GM18951 (cell line): ENCODE measurements around the gene ZMYND8.
"Not testable (repeated sequence)": the region's sequence is repeated elsewhere in the genome, so short reads cannot be mapped to it uniquely, and the experiment has no call there.

ENCODE experiments used
- POLR2A ChIP-seq: IDR thresholded peaks from 4 replicates; pipeline ENCODE4 v1.6.1; 2011; ENCODE audit warnings: mild to moderate bottlenecking; ENCODE audit not compliant: insufficient read length, insufficient read depth; ENCODE audit errors: extremely low read depth
- in situ Hi-C: fragments of 300-500 bp; cut with MboI; formaldehyde crosslinking; loops from one replicate; pipeline ENCODE4 v1.12.0; 2022; ENCODE audit warnings: low sequenced_read_pairs, mixed read lengths, inconsistent platforms; ENCODE audit not compliant: unreplicated experiment

The ZMYND8 gene

DNA sequence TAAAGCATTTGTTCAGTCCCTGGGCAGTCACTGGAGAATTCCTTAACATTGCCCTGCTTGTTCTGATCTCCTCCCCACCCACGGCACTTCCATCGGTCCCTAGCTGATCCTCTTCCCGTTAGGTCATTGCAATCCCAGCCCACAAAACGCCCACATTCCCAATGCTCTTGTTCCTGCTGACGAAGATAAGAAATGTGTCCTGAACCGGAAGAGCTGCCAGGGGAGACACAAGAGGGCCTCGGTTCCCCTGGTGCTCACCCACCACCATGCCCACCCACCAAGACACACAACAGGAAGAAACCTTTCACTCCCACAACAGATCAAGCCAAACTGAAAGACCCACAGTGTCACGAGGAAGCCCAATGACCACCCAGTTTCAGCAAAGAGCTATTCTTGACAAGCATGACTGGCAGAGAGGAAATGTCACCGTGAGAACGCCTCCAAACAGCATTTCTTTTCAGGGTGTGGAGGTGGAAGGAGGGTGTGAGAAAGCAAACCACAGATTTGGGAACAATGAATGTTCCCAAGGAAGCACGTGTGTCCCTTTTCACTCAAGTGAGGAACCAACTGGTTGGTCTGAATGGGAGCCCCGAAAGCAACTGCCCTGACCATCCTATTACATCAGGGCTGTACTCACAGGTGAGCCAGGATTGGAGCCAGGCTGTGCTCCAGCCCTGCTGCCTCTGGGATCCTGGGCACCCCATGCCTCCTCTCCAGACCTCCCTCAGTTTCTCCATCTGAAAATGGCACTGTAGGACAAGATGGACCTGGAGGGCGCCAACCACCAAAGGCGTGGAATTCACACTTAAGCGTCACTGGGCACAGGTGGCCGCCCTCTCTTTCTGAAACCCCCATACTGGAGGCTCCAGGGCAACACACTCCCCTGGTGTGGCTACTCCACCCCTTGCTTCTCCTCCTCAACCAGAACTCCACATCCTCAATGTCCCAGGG, 97.5 kb downstream of the ZMYND8 start:
- peak; percentile 27 for TF ChIP-seq POLR2A
- in situ Hi-C loops, result loop anchor here (25.0 kb wide), 1 partner anchor 378 kb away; no protein-coding TSS in a partner anchor

DNA sequence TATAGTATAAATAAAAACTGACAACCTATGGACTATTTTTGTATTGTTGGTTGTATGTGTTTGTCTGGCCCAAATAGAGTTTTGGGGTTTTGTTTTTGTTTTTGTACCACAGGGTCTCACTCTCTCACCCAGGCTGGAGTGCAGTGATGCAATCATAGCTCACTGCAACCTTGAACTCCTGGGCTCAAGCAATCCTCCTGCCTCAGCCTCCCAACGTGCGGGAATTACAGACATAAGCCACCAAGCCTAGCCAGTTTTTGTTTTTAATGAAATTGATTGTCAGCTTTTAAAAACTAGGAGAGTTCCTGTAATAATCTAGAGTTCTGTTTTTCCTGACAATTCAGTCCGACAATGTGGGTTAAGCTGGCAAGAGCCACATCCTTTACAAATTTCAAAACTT, 98.7 kb downstream of the ZMYND8 start:
- in situ Hi-C loops, result loop anchor here (25.0 kb wide), 1 partner anchor 380 kb away; no protein-coding TSS in a partner anchor
- TF ChIP-seq POLR2A, result no peak

DNA sequence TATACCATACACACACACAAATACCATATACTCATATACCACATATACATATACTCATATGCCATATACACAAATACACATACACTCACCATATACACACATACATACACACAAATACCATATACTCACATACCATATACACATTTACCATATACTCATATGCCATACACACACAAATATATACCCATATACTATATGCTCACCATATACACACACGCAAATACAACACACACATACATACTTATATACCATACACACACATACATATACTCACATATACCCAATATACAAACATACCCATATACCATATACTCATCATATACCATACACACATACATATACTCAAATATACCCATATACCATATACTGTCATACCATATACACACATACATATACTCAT, 99.2 kb downstream of the ZMYND8 start:
- TF ChIP-seq POLR2A, result no peak
- in situ Hi-C loops, result loop anchor here (25.0 kb wide), 1 partner anchor 380 kb away; no protein-coding TSS in a partner anchor

DNA sequence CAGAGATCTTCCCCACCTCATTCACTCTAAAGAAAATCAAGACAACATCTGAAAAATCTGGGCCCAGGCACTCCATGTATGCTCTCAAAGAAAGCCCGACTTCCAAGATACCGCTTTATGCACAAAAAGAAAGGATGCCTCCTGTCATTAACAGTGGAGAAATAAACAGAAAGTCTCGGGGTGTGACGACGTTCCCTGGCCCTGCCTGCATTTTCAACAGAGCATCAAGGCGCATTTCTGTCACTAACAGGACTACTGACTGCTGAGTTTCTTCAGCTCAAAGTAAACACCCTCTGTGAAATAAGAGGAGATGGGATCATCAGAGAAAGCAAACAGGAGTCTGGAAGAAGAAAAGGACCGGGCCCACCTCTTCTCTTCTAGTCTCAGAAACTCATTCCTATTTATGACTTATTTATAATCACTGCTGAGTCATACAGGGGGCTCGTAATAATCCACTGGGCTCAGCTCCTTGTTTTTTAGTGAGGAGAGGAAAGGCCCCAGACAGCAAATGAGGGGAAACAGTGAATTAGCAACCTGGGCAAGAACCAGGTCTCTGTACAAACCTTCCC, 99.7 kb downstream of the ZMYND8 start:
- in situ Hi-C loops, result loop anchor here (25.0 kb wide), 1 partner anchor 381 kb away; no protein-coding TSS in a partner anchor
- TF ChIP-seq POLR2A, result no peak

DNA sequence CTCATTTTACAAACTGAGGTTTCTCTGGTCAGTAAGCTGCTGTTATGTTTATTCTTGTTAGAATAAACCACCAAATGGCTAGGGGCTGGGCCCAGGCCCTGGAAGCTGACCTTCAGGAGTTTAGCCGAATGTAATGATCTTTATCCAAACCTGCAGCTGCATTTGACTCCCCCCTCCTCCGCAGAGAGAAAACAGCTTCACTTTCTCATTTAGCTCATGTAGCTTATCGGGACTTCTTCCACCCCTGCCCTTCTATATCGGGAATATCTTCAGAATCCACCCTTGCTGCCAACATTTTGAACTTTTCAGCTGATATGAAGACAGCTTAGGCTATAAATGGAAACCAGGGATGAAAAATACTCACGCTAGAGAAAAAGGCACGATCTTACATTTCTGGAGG, 102.6 kb downstream of the ZMYND8 start:
- in situ Hi-C loops, result loop anchor here (25.0 kb wide), 1 partner anchor 383 kb away; no protein-coding TSS in a partner anchor
- TF ChIP-seq POLR2A, result no peak

DNA sequence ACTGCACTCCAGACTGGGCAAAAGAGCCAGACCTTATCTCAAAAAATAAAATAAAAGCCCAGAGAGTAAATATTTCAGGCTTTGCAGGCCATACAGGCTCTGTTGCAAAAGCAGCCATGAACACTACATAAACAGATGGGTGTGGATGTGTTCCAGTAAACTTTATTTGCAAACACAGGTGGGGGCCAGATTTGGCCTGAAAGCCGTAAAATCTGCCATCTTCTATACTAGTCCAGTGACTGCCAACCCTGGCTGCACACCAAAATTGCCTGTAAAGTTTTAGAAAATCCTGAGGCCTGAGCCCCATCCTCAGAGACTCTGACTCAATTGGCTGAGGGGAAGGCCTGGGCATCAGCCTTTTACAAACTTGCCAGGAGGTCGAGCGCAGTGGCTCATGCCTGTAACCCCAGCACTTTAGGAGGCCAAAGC, 103.6 kb downstream of the ZMYND8 start:
- no peak for TF ChIP-seq POLR2A
- in situ Hi-C loops, result loop anchor here (25.0 kb wide), 1 partner anchor 384 kb away; no protein-coding TSS in a partner anchor

DNA sequence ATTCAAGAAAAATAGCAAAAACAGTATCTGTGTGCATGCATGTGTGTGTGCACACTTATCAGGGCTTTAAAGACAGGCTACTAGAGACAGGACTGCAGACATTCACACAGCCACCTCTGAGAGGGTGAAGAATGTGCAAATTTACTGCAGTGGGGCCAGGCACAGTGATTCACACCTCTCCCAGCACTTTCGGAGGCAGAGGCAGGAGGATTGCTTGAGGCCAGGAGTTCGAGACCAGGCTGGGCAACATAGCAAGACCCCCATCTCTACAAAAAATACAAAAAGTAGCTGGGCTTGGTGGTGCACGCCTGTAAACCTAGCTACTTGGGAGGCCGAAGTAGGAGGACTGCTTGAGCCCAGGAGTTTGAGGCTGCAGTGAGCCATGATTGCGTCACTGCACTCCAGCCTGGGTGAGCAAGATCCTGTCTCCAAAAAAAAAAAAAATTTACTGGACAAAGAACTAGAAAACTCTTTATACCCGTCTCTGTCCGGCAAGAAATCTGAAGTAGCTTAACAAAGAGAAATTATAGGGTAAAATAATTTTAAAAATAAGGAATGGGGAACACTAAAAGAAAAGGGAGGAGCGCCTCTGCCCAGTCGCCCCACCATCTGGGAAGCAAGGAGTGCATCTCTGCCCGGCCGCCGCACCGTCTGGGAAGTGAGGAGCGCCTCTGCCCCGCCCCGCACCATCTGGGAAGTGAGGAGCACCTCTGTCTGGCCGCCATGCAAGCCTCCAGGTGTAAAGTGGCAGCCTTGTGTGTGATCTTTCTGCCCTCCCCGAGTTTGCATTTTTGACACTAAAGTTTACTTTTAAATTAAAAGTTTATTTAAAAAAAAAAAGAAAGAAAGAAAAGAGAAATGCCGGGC, 105.1 kb downstream of the ZMYND8 start:
- no peak for TF ChIP-seq POLR2A
- in situ Hi-C loops, result loop anchor here (25.0 kb wide), 1 partner anchor 386 kb away; no protein-coding TSS in a partner anchor

DNA sequence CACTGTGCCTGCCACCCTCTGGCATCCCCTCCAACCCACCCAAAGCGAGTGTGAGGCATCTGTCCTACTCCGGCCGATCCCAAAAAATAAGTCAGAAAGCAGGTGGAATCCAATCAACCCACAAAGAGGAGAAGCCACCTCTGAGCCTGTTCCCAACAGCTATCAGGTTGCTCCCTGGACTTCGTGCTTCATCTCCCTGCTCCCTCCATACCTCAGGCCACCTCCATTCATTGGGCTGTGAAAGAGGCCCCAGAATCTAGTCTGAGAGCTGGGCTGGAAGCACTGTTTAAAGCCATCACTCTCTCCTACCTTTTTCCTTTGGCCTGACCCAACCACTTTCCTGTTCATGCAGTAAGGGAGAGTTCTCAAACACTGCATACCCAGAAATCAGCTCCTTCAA, 106.1 kb downstream of the ZMYND8 start:
- no peak for TF ChIP-seq POLR2A
- in situ Hi-C loops, result loop anchor here (25.0 kb wide), 1 partner anchor 387 kb away; no protein-coding TSS in a partner anchor

DNA sequence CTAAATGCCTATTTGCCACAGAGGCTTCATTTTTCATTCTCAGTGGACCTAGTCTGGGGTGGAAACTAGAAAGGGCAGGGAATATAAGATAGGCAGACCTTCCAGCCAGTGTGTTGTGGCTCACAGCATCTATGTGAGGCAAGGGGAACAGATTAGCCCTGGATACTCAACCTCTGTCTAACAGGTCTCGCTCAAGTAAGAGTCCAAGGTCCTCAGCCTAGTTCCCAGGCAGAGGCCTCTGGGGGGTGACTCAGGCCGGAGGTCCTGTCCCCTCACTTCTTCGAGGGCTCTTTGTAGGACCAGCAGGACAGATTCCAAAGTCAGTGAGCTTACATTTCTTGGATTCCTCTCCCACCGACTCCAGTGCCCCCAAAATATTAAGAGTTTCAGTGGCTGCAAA, 106.6 kb downstream of the ZMYND8 start:
- TF ChIP-seq POLR2A, result no peak
- in situ Hi-C loops, result loop anchor here (25.0 kb wide), 1 partner anchor 387 kb away; no protein-coding TSS in a partner anchor

DNA sequence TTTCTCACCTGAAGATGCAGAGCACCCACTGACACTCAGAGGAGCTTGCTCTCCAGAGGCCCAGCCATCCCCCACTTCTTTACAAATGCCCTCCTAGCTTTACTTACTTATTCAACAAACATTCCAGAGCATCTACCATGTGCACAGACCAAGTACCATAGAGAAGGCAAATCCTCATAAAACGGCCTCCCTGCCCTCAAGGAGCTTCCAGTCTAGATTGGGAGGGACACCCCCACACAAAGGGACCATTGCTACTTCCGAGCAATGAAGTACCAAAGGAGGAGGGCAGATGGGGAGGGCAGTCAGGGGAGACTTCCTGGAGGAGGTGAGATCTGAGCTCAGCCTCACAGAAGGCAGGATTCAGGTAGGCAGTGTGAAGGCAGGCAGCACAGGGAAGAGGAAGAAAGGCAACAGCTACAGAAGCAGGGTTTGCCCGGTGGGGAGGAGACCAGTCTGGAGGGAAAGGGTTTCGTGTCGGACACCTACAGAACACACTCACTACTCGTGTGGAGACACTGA, 108.0 kb downstream of the ZMYND8 start:
- in situ Hi-C loops, result no loop called here

DNA sequence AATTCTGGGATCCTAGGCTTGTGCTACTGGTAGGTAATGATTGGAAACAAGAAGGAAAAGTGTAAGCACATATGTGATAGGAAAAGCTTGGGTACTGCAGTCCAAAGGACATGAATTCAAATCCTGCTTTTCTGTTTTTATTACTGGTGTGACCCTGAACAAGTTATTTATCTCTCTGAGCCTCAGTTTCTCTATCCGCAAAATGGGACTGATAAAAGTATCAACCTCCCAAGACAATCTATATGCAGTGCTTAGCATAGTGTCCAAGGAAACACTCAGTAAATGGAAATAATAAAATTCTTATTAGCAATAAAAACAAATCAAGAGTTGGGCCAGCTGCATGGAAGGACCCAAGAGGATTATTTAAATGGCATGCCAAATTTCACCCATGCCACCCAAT, 108.5 kb downstream of the ZMYND8 start:
- TF ChIP-seq POLR2A, result no peak
- in situ Hi-C loops, result no loop called here

More for the DNA sequence above, 108.0 kb downstream of the ZMYND8 start:
- no peak for TF ChIP-seq POLR2A

DNA sequence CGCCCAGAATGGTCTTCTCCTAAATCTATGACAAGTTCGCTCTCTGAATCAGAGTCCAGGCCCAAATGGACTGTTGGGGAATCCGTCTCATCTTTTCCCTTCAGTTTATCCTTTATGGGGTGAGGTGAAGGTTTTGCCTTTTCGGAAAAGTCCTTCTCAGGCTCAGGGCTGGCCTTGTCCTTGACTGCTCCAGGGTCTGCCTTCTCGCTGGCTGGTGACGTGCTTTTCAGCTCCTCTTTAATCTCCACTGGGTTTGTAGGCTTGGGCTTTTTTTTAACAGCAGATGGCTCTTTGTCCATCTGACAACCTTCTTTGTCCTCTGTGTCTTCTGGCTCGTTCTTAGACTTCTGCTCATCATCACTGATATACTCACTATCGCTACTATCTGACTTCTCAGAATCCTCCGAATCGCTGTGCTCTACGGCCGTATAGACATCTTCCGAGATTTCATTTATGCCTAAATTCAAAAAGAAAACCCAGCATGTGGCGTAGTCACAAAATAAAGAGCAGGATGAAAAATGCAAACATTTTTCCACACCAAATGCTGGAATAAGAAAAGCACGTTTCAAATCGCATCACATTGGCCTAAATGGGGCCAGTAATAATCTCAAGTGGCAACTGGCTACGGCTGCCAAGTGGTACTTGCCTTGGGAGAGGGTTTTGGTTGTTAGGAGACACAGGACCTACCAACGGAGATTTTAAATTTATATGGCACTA, 110.3 kb downstream of the ZMYND8 start:
- TF ChIP-seq POLR2A, result no peak
- in situ Hi-C loops, result no loop called here

DNA sequence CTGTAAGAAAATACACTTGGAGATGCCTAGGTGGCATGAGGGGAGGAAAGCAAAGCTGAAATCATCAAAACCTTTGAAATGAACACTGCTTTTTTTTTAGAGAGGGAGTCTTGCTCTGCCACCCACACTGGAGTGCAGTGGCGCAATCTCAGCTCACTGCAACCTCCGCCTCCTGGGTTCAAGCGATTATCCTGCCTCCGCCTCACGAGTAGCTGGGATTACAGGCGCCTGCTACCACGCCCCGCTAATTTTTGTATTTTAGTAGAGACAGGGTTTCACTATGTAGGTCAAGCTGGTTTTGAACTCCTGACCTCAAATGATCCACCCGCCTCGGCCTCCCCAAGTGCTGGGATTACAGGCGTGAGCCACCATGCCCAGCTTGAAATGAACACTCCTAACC, 111.3 kb downstream of the ZMYND8 start:
- in situ Hi-C loops, result not testable (repeated sequence)
